HG03039 (cell line): ENCODE data around the gene CFAP57.
"Not testable (repeated sequence)": the region's sequence is repeated elsewhere in the genome, so short reads cannot be mapped to it uniquely, and the experiment has no call there.

Experiments
- ATAC-seq: cut with Tn5 transposase; IDR thresholded peaks from one replicate; pipeline ENCODE4 v1.9.1; 2021; ENCODE audit warnings: mild to moderate bottlenecking, moderate library complexity; ENCODE audit not compliant: unreplicated experiment

Gene CFAP57

DNA sequence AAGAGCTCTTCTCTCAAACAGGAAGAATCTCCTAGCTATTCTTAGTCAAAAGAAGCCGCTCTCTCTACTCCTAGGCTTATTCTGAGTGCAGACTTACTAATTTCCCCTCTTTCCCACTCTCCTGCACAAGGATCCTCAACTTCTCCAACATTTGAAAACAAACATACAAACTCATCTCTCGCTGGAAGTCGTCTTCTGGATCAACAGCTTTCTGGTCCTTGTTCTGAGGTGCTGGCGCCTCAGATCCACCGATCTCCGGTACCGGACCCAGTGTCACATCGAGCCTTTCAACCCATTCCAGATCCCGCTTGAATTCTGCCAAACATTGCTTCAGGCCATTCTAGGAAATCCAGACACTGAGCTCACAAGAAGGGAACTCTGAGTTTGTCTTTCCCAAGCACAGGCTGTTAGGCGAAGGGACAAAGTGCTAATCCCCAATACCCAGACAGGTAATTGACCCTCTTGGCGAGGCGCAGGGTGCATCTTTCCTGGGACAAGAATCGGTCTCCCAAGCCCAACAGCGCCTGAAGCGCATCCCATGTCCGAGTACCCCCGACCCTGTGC, 736 bp upstream of the CFAP57 start:
- ATAC-seq = no peak

- ATAC-seq = peak; percentile 48
These were observed 420 bp downstream of the CFAP57 start for GRCh38 chr1:43172527-43172972.

GRCh38 chr1:43174873-43175272, 2.7 kb downstream of the CFAP57 start:
- no peak for ATAC-seq

DNA sequence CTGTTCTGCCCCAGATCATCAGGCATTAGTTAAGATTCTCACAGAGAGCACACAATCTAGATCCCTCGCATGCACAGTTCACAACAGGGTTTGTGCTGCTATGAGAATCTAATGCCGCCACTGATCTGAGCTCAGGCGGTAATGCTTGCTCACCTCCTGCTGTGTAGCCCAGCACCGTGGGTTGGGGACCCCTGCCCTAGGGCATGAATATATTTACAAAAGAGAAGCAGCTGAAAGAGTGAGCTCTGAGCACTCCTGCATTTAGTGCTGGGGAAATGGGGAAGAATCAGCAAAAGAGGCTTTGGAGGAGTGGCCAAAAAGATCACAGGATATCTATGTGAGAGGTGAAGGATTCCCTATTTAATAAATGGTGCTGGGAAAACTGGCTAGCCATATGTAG, 5.6 kb downstream of the CFAP57 start:
- ATAC-seq = no peak

DNA sequence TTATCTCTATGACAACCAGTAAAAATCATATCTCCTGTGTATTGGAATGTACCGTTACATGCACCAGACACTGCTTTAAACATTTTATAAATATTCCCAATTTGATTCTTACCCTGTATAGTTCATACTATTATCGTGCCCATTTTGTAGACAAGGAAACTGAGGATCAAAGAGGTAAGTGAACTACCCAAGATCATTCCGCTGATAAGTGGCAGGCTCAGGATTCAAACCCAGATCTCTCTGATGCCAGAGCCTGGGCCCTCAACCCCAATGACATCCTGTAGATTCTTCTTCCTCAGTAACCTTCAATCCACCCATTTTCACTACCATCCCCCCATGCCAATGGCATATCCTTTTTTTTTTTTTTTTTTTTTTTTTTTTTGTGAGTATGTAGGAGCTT, 12.3 kb downstream of the CFAP57 start:
- ATAC-seq = no peak

DNA sequence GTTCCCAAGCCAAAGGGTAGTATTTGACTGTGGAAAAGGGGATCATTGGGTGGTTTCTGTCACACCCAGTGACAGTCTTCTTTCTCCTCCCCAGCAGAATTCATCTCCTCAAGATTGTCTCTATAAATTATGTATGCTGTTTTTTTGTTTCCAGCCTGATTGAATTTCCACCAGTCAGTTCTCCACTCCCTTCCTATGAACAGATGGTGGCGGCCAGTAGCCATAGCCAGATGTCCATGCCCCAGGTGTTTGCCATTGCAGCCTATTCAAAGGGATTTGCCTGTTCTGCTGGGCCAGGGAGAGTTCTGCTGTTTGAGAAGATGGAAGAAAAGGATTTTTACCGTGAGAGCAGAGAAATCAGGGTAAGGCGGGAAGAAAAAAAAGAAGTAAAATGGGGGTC, 12.9 kb downstream of the CFAP57 start:
- no peak for ATAC-seq

GRCh38 chr1:43188106-43188505, 16.0 kb downstream of the CFAP57 start:
- ATAC-seq = no peak

- ATAC-seq = no peak
These were observed 22.4 kb downstream of the CFAP57 start for GRCh38 chr1:43194509-43194908.

DNA sequence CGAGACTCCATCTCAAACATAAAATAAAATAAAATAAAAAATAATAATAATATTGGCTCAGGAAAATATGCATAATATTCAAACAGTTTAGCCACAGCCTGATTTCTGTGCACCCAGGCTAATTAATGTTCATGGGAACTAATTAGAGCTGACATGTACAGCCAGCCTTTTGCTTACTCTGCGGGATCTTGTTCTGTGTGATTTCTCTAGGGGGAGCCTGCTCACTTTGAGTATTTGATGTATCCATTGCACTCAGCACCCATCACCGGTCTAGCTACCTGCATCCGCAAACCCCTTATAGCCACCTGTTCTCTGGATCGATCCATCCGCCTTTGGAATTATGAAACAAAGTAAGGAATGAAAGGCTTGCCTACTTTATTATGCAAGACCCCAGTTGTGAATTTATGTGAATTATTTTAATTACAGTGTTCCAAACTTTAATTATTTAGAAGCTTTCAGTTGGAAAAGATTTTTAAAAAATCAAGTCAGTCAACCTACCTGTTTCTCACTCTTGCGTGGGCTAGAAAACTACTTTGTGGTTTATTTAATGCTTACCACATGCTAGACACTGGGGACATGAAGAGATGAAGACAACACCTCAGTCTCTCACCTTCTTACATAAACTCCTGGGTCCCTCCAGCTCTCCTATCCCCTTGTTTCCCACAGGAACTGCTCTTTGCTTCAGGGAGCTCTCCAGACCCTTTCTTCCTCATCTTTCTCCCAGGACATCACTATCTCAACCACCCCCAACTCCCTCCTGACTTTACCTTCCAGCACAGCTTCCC, 25.4 kb downstream of the CFAP57 start:
- ATAC-seq = no peak

DNA sequence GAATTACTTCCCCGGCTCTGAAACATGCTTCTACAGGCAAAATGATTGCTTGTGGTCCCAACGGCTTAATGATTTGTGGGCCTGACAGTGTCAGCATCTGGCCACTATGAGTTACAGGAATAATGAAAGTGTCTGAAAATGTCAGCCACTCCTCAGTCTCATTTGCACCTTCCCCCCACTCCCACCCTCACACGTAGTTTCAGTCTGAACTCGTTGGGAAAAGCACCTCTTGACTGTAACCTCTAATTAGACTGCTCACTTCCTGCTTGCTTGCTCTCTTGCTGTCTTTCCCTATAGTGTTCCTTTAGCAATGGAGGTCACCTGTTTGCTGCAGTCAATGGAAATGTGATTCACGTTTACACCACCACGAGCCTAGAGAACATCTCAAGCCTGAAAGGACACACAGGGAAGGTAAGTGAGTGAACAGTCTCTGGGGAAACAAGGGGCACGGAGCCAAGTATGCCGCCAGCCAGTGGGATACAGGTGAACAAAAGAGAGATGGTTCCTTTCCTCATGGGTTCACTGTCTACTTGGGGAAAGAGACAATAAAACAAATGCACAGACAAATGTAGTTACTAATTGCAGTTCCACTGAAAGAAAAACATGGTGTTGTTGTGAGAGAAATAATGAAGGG, 27.1 kb downstream of the CFAP57 start:
- ATAC-seq = no peak

DNA sequence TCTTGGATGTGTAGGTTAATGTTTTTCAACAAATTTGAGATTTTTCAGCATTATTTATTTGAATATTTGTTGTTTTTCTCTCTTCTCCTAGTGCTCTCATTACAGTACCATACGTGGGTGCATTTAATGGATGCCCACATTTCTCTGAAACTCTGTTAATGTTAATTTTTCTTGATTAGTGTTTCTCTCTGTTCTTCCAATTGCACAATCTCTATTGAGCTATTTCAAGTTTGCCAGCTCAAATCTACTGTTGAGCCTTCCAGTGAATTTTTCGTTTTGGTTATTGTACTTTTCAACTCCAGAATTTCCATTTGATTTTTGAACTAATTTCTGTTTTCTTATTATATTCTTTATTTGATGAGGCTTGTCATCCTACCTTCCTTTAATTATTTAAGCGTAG, 31.7 kb downstream of the CFAP57 start:
- no peak for ATAC-seq

GRCh38 chr1:43204394-43204793, 32.3 kb downstream of the CFAP57 start:
- ATAC-seq = no peak

DNA sequence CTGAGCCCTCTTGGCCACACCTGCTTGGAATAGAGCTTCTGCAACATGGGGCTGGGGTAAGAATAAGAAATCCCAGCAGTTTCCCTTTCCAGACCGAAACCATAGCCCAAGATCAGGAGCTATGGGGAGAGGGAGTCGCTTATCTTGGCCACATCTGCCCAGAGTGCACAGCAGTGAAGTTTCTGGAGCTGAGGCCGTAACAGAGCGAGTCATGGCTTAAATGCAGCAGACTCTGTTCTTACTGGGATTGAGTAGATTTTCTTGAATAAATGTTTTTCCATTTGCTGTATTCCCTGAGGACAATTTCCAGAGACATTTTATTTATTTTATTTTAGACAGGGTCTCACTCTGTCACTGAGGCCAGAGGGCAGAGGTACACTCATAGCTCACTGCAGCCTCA, 33.5 kb downstream of the CFAP57 start:
- no peak for ATAC-seq

DNA sequence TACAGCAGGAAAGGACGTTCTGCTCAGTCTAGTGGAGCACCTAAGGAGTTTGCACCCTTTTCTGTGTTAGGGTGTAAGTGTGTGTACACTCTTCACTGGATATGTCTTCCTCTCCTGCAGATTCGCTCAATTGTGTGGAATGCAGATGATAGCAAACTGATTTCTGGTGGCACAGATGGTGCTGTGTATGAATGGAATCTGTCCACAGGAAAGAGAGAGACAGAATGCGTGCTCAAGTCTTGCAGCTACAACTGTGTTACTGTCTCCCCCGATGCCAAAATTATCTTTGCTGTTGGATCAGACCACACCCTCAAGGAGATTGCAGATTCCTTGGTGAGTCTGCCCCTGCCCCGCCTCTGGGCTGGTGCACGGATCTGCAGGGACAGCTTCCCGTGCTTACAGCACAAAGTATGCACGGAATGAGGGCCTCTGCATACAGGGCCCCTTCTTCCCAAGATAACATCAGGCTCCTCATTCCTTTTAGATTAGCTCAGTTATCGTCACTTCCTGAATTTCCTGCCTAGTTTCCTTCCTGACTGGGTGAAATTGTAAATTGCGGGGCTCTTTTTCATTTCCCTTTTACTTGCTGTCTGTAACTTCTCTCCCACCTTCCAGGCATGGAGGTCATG, 34.6 kb downstream of the CFAP57 start:
- no peak for ATAC-seq

DNA sequence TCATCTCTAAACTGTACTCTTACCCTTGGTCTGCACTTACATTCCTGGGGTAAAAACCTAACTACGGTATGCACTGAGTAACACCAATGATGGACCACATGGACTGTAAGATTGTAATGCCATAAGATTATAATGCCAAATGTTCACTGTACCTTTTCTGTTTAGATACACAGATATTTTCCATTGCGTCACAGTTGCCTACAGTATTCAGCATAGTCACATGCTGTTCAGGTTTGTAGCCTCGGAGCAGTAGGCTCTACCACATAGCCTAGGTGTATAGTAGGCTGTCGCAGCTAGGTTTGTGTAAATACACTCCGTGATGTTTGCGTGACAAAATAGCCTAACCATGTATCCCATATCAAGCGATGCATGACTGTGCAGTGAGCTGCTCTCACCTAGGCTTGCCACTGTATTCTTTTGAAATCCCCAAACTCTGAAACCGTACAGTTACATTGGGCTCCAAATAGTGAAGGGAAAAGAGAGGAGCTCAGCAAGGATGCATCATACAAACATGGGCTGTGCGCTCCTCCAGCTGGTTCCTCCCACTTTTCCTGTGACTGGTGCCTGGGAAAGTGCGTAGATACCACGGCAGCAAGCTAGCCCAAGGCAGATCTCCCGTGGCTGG, 35.2 kb downstream of the CFAP57 start:
- ATAC-seq = no peak

DNA sequence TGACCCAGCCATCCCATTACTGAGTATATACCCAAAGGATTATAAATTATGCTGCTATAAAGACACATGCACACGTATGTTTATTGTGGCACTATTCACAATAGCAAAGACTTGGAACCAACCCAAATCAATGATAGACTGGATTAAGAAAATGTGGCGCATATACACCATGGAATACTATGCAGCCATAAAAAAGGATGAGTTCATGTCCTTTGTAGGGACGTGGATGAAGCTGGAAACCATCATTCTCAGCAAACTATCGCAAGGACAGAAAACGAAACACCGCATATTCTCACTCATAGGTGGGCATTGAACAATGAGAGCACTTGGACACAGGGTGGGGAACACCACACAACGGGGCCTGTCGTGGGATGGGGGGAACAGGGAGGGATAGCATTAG, 36.1 kb downstream of the CFAP57 start:
- not testable (repeated sequence) for ATAC-seq

- ATAC-seq = no peak
These were observed 42.6 kb downstream of the CFAP57 start for GRCh38 chr1:43214501-43215444.

DNA sequence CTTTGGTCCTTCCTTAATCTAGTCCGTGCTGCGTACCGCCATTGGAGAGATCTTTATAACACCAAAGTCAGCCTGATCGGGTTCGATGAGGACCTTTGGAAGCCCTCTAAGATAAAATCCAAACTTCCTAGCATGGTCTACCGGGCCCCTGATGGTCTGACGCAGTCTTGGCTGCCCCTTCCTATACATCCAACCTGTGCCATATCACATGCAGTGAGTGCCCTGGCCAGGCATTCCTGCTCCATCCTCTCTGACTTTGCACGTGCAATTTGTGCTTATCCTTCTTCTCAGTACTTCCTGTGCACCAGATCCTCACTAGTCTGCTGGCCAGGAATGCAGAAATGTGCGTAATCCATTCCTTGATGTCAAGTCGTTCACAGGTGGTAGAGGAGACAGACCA, 45.6 kb downstream of the CFAP57 start:
- ATAC-seq = no peak

DNA sequence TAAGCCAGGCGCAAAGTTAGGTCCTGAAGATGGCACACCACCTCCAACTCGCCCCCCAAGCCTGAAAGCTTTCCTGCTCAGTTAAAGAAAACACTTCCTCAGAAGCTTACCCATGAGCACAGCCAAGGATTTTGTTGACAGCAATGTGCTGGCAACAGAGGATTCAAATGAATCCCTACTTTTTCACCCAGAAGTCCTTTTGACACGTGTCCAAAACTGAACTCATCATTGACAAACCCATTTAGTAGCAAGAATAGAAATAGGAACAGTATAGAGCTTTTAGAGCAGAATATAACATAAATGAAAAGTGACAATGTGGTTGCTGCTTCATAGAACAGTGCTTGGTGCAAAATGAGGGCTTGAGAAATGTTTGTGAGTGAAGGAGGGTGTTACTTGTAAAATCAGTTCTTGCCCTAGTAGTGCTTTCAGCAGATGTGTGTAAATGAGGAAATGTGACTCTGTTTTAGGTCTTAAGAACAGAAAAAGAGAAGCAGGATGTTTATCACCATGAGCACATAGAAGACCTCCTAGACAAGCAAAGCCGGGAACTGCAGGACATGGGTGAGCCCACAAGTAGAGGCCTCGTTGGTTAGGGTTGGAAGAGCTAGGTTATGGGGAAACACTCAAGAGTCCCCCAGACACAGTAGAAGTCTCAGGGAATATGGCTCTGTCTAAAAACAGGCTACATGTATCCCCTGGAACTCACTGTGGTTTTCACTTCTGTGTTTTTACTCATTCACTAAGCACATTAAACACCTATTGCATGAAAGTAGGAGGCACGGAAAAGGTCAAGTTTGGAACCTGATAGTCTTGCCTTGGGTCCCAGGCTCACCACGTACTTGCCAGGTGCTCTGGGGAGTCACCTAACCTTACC, 49.0 kb downstream of the CFAP57 start:
- peak; percentile 50 for ATAC-seq
